Right hindlimb (tissue), 1 donor: Measurements from ENCODE around the gene PCNX2.
"Not testable (repeated sequence)": the region's sequence is repeated elsewhere in the genome, so short reads cannot be mapped to it uniquely, and the experiment has no call there.

Experiments used
- DNase-seq: peaks from one replicate; pipeline ENCODE4 v3.0.0-alpha.2; 2018

The PCNX2 gene

GRCh38 chr1:233042834-233043233 is 252.7 kb downstream of the PCNX2 start:
- DNase-seq = no peak

- no peak for DNase-seq
These were observed 255.0 kb downstream of the PCNX2 start for GRCh38 chr1:233040494-233040893.

- DNase-seq = no peak
These were observed 256.9 kb downstream of the PCNX2 start for GRCh38 chr1:233038581-233038980.

- no peak for DNase-seq
These were observed 257.7 kb downstream of the PCNX2 start for GRCh38 chr1:233037843-233038242.

GRCh38 chr1:233034836-233035235 is 260.7 kb downstream of the PCNX2 start:
- no peak for DNase-seq

- DNase-seq = no peak
These were observed 262.2 kb downstream of the PCNX2 start for GRCh38 chr1:233033361-233033760.

GRCh38 chr1:233032916-233033315 is 262.6 kb downstream of the PCNX2 start:
- no peak for DNase-seq

- DNase-seq = peak; percentile 38
These were observed 264.0 kb downstream of the PCNX2 start for GRCh38 chr1:233031521-233031920.

- no peak for DNase-seq
These were observed 268.5 kb downstream of the PCNX2 start for GRCh38 chr1:233027046-233027445.

- no peak for DNase-seq
These were observed 270.0 kb downstream of the PCNX2 start for GRCh38 chr1:233025567-233025966.

GRCh38 chr1:233025157-233025556 is 270.4 kb downstream of the PCNX2 start:
- DNase-seq = no peak

- no peak for DNase-seq
These were observed 271.3 kb downstream of the PCNX2 start for GRCh38 chr1:233024199-233024598.

- DNase-seq = no peak
These were observed 273.3 kb downstream of the PCNX2 start for GRCh38 chr1:233022246-233022645.

- DNase-seq = peak; percentile 32
These were observed 275.1 kb downstream of the PCNX2 start for GRCh38 chr1:233020426-233020825.

GRCh38 chr1:233019778-233020325 is 275.7 kb downstream of the PCNX2 start:
- DNase-seq = no peak

- DNase-seq = no peak
These were observed 276.4 kb downstream of the PCNX2 start for GRCh38 chr1:233019083-233019482.

- DNase-seq = no peak
These were observed 278.7 kb downstream of the PCNX2 start for GRCh38 chr1:233016798-233017197.

GRCh38 chr1:233015965-233016364 is 279.6 kb downstream of the PCNX2 start:
- DNase-seq = no peak

GRCh38 chr1:233012021-233012420 is 283.5 kb downstream of the PCNX2 start:
- no peak for DNase-seq

- DNase-seq = no peak
These were observed 285.4 kb downstream of the PCNX2 start for GRCh38 chr1:233010146-233010545.

- DNase-seq = no peak
These were observed 289.0 kb downstream of the PCNX2 start for GRCh38 chr1:233006541-233006973.

GRCh38 chr1:233006108-233006507 is 289.4 kb downstream of the PCNX2 start:
- no peak for DNase-seq

- DNase-seq = no peak
These were observed 289.8 kb downstream of the PCNX2 start for GRCh38 chr1:233005703-233006102.

GRCh38 chr1:233005156-233005555 is 290.4 kb downstream of the PCNX2 start:
- no peak for DNase-seq

GRCh38 chr1:233004451-233004850 is 291.1 kb downstream of the PCNX2 start:
- DNase-seq = no peak

- not testable (repeated sequence) for DNase-seq
These were observed 291.9 kb downstream of the PCNX2 start for GRCh38 chr1:233003638-233004037.
